Neural progenitor cell (in vitro differentiated cells): ENCODE measurements around the gene HTRA2. TPM values are rescaled to one million over a fixed set of nuclear protein-coding genes. Genes with fewer than 3 reads are reported as not detected.

Experiments used
- DNase-seq: peaks from one replicate; pipeline ENCODE4 v3.0.0-alpha.2; 2016; ENCODE audit warnings: low spot score
- H2AFZ ChIP-seq: fragments of 200-600 bp; sonication (generic); replicated peaks from 2 replicates; pipeline ENCODE4 v1.6.1; 2016; ENCODE audit warnings: antibody characterized with exemption
- H3F3A ChIP-seq: fragments of 200-600 bp; sonication (generic); 2 replicates; pipeline ENCODE4 v1.6.1; 2016; ENCODE audit warnings: antibody characterized with exemption, low read depth
- H3K27ac ChIP-seq: fragments of 200-600 bp; sonication (generic); 2 replicates; pipeline ENCODE4 v1.5.1; 2016; ENCODE audit warnings: mild to moderate bottlenecking
- H3K27me3 ChIP-seq: fragments of 200-600 bp; sonication (generic); 2 replicates; pipeline ENCODE4 v1.6.1; 2016; ENCODE audit warnings: mild to moderate bottlenecking, moderate library complexity
- H3K36me3 ChIP-seq: fragments of 200-600 bp; sonication (generic); 2 replicates; pipeline ENCODE4 v1.5.1; 2016
- H3K4me1 ChIP-seq: fragments of 200-600 bp; sonication (generic); 2 replicates; pipeline ENCODE4 v1.6.1; 2016; ENCODE audit warnings: mixed run types
- H3K4me2 ChIP-seq: fragments of 200-600 bp; sonication (generic); 2 replicates; pipeline ENCODE4 v1.6.1; 2016
- H3K4me3 ChIP-seq: fragments of 200-600 bp; sonication (generic); 2 replicates; pipeline ENCODE4 v1.5.1; 2016
- H3K79me2 ChIP-seq: fragments of 200-600 bp; sonication (generic); 2 replicates; pipeline ENCODE4 v1.6.1; 2016; ENCODE audit warnings: low read depth
- H3K9ac ChIP-seq: fragments of 200-600 bp; sonication (generic); 2 replicates; pipeline ENCODE4 v1.6.1; 2016
- H3K9me3 ChIP-seq: fragments of 200-600 bp; sonication (generic); 2 replicates; pipeline ENCODE4 v1.5.1; 2016; ENCODE audit warnings: low read depth
- H4K20me1 ChIP-seq: fragments of 200-600 bp; sonication (generic); 2 replicates; pipeline ENCODE4 v1.6.1; 2016; ENCODE audit warnings: low read depth
- H3K27ac Mint-ChIP-seq: 3 replicates; pipeline ENCODE4 v1.8.0; 2021; ENCODE audit warnings: mixed read lengths
- H3K27me3 Mint-ChIP-seq: 2 replicates; pipeline ENCODE4 v1.8.0; 2022; ENCODE audit warnings: low read depth, mild to moderate bottlenecking, inconsistent platforms, moderate library complexity, mixed read lengths; ENCODE audit not compliant: insufficient read depth
- H3K36me3 Mint-ChIP-seq: 3 replicates; pipeline ENCODE4 v1.8.0; 2021; ENCODE audit warnings: mixed read lengths
- H3K4me1 Mint-ChIP-seq: 3 replicates; pipeline ENCODE4 v1.8.0; 2021; ENCODE audit warnings: mixed read lengths
- H3K4me3 Mint-ChIP-seq: 3 replicates; pipeline ENCODE4 v1.8.0; 2021; ENCODE audit warnings: mild to moderate bottlenecking, moderate library complexity, mixed read lengths
- H3K9me3 Mint-ChIP-seq: 3 replicates; pipeline ENCODE4 v1.8.0; 2020; ENCODE audit warnings: mixed read lengths
- CTCF ChIP-seq: fragments of 200-600 bp; sonication (generic); IDR thresholded peaks from 2 replicates; pipeline ENCODE4 v1.5.1; 2017; ENCODE audit warnings: antibody characterized with exemption, mild to moderate bottlenecking
- EZH2 ChIP-seq: fragments of 200-600 bp; sonication (generic); IDR thresholded peaks from 2 replicates; pipeline ENCODE4 v1.6.1; 2017; ENCODE audit warnings: antibody characterized with exemption, mild to moderate bottlenecking, moderate library complexity
- EZH2phosphoT487 ChIP-seq: fragments of 200-600 bp; sonication (generic); IDR thresholded peaks from 2 replicates; pipeline ENCODE4 v1.6.1; 2017; ENCODE audit warnings: antibody characterized with exemption
- total RNA-seq: library from RNA; depleted of rRNA; stranded (reverse); fragments of >200 nt; gene quantifications from 2 replicates; pipeline ENCODE4 v1.2.3, GENCODE V29; 2015; ENCODE audit warnings: low replicate concordance

HTRA2 gene
- total RNA-seq, 1 donor from 2014 or later: 18.5 TPM

GRCh38 chr2:74524955-74525716, 4.6 kb upstream of the HTRA2 start:
- Histone ChIP-seq H4K20me1 (no peaks in the 10 kb centered on the region), H3F3A (no peaks in the 10 kb centered on the region), H3K79me2 (peaks cover 20% of the 10 kb centered on the region), H3K4me2 (no peak overlapping the region), H3K27ac (no peak overlapping the region), H3K36me3 (no peaks in the 10 kb centered on the region), H3K4me3 (no peak overlapping the region), H3K4me1 (peaks cover 7% of the 10 kb centered on the region), H3K27me3 (peaks cover 28% of the 10 kb centered on the region), H3K9ac (no peak overlapping the region), H2AFZ (no peak overlapping the region), H3K9me3 (no peaks in the 10 kb centered on the region)
- H3K4me1 Mint-ChIP-seq: peaks cover 15% of the 10 kb centered on the region
- TF ChIP-seq CTCF (no peak), EZH2 (no peak), EZH2phosphoT487 (no peak)
- peaks cover 17% of the 10 kb centered on the region for H3K27me3 Mint-ChIP-seq
- DNase-seq: no peak
- no peak overlapping the region for H3K4me3 Mint-ChIP-seq
- no peaks in the 10 kb centered on the region for H3K9me3 Mint-ChIP-seq
- H3K27ac Mint-ChIP-seq: no peak overlapping the region
- H3K36me3 Mint-ChIP-seq: peaks cover 16% of the 10 kb centered on the region

DNA sequence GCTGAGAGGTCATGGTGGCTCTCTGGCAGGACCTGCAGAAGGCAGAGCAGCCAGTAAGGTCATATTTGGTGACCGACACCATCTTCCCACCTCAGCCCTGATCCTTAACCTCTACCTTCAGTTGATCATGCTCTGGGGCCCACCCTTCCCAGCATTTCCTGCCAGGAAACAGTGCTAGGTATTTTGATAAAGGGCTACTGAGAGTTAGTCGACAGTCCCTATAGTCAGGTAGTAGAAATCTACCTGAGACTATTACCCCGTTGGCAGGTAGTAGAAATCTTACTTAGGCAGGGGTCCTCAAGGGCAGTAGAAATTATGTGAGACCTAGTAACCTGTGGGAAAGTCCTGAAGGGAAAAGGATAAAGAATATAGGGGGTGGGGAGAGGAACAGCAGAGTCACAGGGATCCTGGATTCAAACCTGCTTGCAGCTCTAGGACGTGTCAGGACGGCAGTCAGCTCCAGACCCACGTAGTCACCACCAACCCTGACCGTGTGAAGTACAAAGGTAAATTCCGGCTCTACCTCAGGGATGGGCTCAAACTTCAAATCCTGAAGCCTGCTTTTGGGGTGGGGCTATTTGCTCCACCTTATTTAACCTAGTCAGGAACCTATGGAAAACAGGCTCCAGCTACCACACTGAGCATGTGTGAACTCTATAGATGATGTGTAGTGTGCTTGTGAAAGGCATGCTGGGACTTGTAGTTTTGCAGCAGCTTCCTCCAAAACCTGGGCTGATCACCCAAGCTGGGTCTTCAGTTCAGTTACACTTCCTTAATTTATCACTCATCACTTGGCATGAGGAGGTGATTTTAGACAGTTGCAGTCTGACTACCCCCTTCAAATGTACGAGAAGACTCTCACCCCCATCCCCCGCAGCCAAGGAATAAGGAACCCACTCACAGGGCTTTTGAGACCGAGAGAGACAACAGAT, 3.8 kb upstream of the HTRA2 start, which contains the start of gene DQX1:
TSS of gene DQX1 (minus strand) at position 515 of the 932 bp plus-strand sequence. CDS start at position 13, 502 bp downstream.
- Histone ChIP-seq H3K4me2 (no peak within 1 kb of the TSS), H2AFZ (no peak within 1 kb of the TSS), H3K9me3 (no peaks in the 10 kb centered on the region), H3K4me3 (no peak within 1 kb of the TSS), H3K36me3 (no peaks in the 10 kb centered on the region), H3K4me1 (peaks cover 12% of the 10 kb centered on the region), H3K27ac (no peak within 1 kb of the TSS), H4K20me1 (no peaks in the 10 kb centered on the region), H3K27me3 (peaks cover 19% of the 10 kb centered on the region), H3K79me2 (peaks cover 28% of the 10 kb centered on the region), H3K9ac (no peak within 1 kb of the TSS), H3F3A (no peaks in the 10 kb centered on the region)
- Mint-ChIP-seq H3K4me1 (peaks cover 20% of the 10 kb centered on the region), H3K27ac (no peak within 1 kb of the TSS), H3K9me3 (no peaks in the 10 kb centered on the region), H3K36me3 (peaks cover 16% of the 10 kb centered on the region), H3K4me3 (peak within 1 kb of the TSS; percentile 96), H3K27me3 (peaks cover 12% of the 10 kb centered on the region)
- DNase-seq: peak; percentile 44
- TF ChIP-seq CTCF: no peak
- no peak for TF ChIP-seq EZH2
- no peak for TF ChIP-seq EZH2phosphoT487

DNA sequence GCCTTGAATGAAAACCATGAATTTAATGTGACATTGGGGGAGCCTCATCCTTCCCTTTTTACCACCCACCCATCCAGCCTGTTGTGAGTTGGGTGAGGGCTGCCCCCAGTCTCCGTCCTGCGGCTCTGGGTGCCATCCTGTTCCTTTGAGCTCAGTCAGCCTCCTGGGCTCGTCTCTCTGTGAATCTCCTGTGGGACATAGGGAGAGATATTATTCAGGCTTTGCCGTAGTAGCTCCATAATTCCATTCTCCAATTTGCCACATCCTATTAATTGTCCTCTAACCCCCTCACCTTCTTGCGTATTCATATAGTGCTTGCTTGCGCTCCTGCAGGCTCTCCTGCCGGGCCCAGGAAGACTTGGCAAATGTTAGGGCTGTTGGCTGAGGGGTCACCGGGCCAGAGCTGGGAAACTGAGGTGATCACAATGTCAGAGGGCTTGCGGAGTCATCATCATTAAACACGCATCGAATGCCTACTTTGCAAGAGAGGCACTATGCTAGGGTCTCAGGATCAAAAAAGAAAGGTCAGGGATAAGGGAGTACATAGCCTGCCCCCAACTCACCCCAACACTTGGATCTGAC, 3.0 kb upstream of the HTRA2 start:
- Mint-ChIP-seq H3K36me3 (peaks cover 16% of the 10 kb centered on the region), H3K4me3 (peak overlapping the region; percentile 96), H3K27ac (no peak overlapping the region), H3K27me3 (peaks cover 8% of the 10 kb centered on the region), H3K9me3 (no peaks in the 10 kb centered on the region), H3K4me1 (peaks cover 26% of the 10 kb centered on the region)
- Histone ChIP-seq H3K9ac (no peak overlapping the region), H4K20me1 (no peaks in the 10 kb centered on the region), H3K79me2 (peaks cover 35% of the 10 kb centered on the region), H3K4me3 (no peak overlapping the region), H3K27ac (no peak overlapping the region), H2AFZ (no peak overlapping the region), H3K36me3 (no peaks in the 10 kb centered on the region), H3K4me2 (no peak overlapping the region), H3K4me1 (peaks cover 16% of the 10 kb centered on the region), H3K9me3 (no peaks in the 10 kb centered on the region), H3F3A (peaks cover 5% of the 10 kb centered on the region), H3K27me3 (peaks cover 12% of the 10 kb centered on the region)
- TF ChIP-seq EZH2phosphoT487 (no peak), CTCF (no peak), EZH2 (no peak)
- no peak for DNase-seq
